Measurements from ENCODE around the gene ARHGDIA. TPM values are rescaled to one million over a fixed set of nuclear protein-coding genes. Genes with fewer than 3 reads are reported as not detected.
A peak's percentile ranks its signal among the peaks of the same experiment; 100 is the strongest.

The ARHGDIA gene
- total RNA-seq, 4 donors from 2014 or later = 189 to 480 (median 323) TPM

- no peaks in the 10 kb centered on the region for H3K27me3 ChIP-seq
- H3K4me3 ChIP-seq = peak overlapping the region in 3 of 4 donors; percentile 83 to 99 (median 90)
- WGBS, 2 donors (ENCODE audit: low coverage in 1 of 2) = 60 to 67% methylated on average over 6 to 21 of the region's 21 CpGs
- peak overlapping the region; percentile 88 to 92 (median 90) for H3K27ac ChIP-seq
- intact Hi-C loops (cut with DNase I; ENCODE audit: low total_unique reads) = no loop called here
- TF ChIP-seq POLR2AphosphoS5 (IDR thresholded peaks at IDR 0.05) (peak in 2 of 3 donors; percentile 90 to 94), EP300 (IDR thresholded peaks at IDR 0.05; ENCODE audit: low read depth) (no peak), POLR2A (IDR thresholded peaks at IDR 0.05) (peak; percentile 88)
- peaks cover 0 to 26% (median 10%) of the 10 kb centered on the region in 4 donors for H3K36me3 ChIP-seq
- in situ Hi-C loops (cut with MboI; ENCODE audit: low pct_ligation_motif_present in 1 of 4, low pct_unique_long_range_greater_than_20kb in 1 of 4, low sequenced_read_pairs in 3 of 4) = no loop called here
- H3K9me3 ChIP-seq = no peaks in the 10 kb centered on the region
- H3K4me1 ChIP-seq = peaks cover 11 to 55% (median 39%) of the 10 kb centered on the region in 4 donors
- peak; percentile 70 for DNase-seq
Measured at GRCh38 chr17:81916234-81917001, 45.3 kb upstream of the ARHGDIA start.

- in situ Hi-C loops (cut with MboI; ENCODE audit: low pct_ligation_motif_present in 1 of 4, low pct_unique_long_range_greater_than_20kb in 1 of 4, low sequenced_read_pairs in 3 of 4) = no loop called here
- Histone ChIP-seq H3K4me3 (no peak overlapping the region), H3K27me3 (no peaks in the 10 kb centered on the region), H3K9me3 (no peaks in the 10 kb centered on the region), H3K36me3 (peaks cover 0 to 26% (median 10%) of the 10 kb centered on the region in 4 donors), H3K27ac (no peak overlapping the region), H3K4me1 (peaks cover 12 to 51% (median 36%) of the 10 kb centered on the region in 4 donors)
- intact Hi-C loops (cut with DNase I; ENCODE audit: low total_unique reads) = no loop called here
- TF ChIP-seq CTCF (IDR thresholded peaks at IDR 0.05) (no peak), POLR2AphosphoS5 (IDR thresholded peaks at IDR 0.05) (no peak), POLR2A (IDR thresholded peaks at IDR 0.05) (no peak), EP300 (IDR thresholded peaks at IDR 0.05; ENCODE audit: low read depth) (no peak)
- DNase-seq = no peak
- WGBS, 2 donors (ENCODE audit: low coverage in 1 of 2) = 98% methylated on average over 10 of the region's 12 CpGs; no CpG with 5 or more reads in 1 of the 2 donors
Measured at GRCh38 chr17:81915331-81915730, 44.2 kb upstream of the ARHGDIA start.

- Histone ChIP-seq H3K27ac (no peak overlapping the region), H3K4me1 (peaks cover 21 to 48% (median 36%) of the 10 kb centered on the region in 4 donors), H3K27me3 (no peaks in the 10 kb centered on the region), H3K36me3 (peaks cover 0 to 26% (median 10%) of the 10 kb centered on the region in 4 donors), H3K9me3 (no peaks in the 10 kb centered on the region), H3K4me3 (no peak overlapping the region)
- no peak for TF ChIP-seq EP300 (IDR thresholded peaks at IDR 0.05; ENCODE audit: low read depth)
- TF ChIP-seq CTCF (IDR thresholded peaks at IDR 0.05) = no peak
- no peak for TF ChIP-seq POLR2A (IDR thresholded peaks at IDR 0.05)
- TF ChIP-seq POLR2AphosphoS5 (IDR thresholded peaks at IDR 0.05) = no peak
- in situ Hi-C loops (cut with MboI; ENCODE audit: low pct_ligation_motif_present in 1 of 4, low pct_unique_long_range_greater_than_20kb in 1 of 4, low sequenced_read_pairs in 3 of 4) (no loop called here), intact Hi-C loops (cut with DNase I; ENCODE audit: low total_unique reads) (no loop called here)
- DNase-seq = no peak
- 95% methylated on average over 36 of the region's 36 CpGs; no CpG with 5 or more reads in 1 of the 2 donors for WGBS, 2 donors (ENCODE audit: low coverage in 1 of 2)
Measured at GRCh38 chr17:81914103-81914850, 43.1 kb upstream of the ARHGDIA start.

GRCh38 chr17:81913394-81914102 lies 42.4 kb upstream of the ARHGDIA start:
- Histone ChIP-seq H3K27me3 (no peaks in the 10 kb centered on the region), H3K36me3 (peaks cover 0 to 26% (median 10%) of the 10 kb centered on the region in 4 donors), H3K9me3 (no peaks in the 10 kb centered on the region), H3K4me3 (no peak overlapping the region), H3K27ac (no peak overlapping the region), H3K4me1 (peaks cover 21 to 41% (median 29%) of the 10 kb centered on the region in 4 donors)
- WGBS, 2 donors (ENCODE audit: low coverage in 1 of 2) = 94% methylated on average over 31 of the region's 31 CpGs; no CpG with 5 or more reads in 1 of the 2 donors
- DNase-seq = no peak
- in situ Hi-C loops (cut with MboI; ENCODE audit: low pct_ligation_motif_present in 1 of 4, low pct_unique_long_range_greater_than_20kb in 1 of 4, low sequenced_read_pairs in 3 of 4) = no loop called here
- intact Hi-C loops (cut with DNase I; ENCODE audit: low total_unique reads) = no loop called here
- no peak for TF ChIP-seq POLR2AphosphoS5 (IDR thresholded peaks at IDR 0.05)
- no peak for TF ChIP-seq EP300 (IDR thresholded peaks at IDR 0.05; ENCODE audit: low read depth)
- TF ChIP-seq POLR2A (IDR thresholded peaks at IDR 0.05) = no peak
